NOMO-1 treated with DMSO at 0.1 percent for 48 hours (cell line): ENCODE data around the gene ANO1.

ENCODE experiments used
- DNase-seq: peaks from one replicate; lab custom pipeline; 2025; ENCODE audit not compliant: unreplicated experiment; lab: John Stamatoyannopoulos, UW

Gene ANO1

DNA sequence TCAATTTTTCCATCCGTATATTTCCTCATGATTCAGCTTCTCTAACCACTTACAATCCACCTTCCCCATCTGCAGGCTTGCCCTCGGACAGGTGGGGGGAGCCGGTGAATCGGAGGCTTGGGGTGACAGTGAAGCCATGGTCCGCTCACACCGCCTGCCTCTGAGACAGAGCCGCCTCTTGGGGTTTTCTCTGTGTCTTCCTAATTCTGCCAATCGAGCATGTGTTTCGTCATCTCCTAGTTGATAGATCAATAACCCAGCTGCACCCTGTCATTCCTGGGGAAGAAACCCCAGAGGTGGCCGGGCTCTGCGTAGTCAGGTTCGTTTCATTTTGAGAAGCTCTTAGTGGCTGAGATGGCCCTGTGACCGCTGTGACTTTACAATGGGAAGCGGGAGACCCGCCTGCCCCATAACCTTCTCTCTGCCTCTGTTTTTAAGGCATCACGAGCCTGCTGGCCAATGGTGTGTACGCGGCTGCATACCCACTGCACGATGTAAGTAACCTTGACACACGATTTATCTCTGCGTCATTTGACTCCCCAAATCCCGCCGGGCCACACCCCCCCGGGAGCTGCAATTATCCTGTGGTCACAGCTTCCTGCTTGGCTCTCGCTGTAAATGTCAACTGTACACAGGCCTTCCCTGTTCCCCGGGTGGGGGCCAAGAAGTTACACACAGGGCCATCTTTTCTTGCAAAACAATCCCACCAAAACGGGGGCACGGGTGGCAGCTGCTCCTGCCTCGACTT, 33.3 kb downstream of the ANO1 start:
- peak; percentile 43 for DNase-seq

DNA sequence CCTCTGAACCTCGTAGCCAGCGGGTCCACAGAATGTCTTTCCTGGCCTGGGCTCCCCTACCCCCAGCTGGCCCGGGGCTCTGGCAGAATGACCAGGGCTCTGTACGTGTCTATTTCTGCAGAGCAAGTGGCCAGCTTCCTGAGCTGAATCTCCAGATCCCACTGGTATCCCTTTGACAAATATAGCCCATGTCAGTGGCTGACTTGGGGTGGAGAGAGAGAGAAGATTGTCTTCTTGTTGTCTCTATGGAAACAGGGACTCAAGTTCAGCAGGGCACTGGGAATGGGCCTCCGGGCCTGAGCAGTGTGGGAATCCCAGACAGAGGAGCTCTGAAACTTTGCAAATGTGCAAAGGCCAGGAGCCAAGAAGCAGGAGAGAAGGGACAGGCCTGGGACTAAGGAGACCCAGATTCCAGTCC, 33.9 kb downstream of the ANO1 start:
- no peak for DNase-seq

GRCh38 chr11:70113801-70114200, 35.7 kb downstream of the ANO1 start:
- no peak for DNase-seq

DNA sequence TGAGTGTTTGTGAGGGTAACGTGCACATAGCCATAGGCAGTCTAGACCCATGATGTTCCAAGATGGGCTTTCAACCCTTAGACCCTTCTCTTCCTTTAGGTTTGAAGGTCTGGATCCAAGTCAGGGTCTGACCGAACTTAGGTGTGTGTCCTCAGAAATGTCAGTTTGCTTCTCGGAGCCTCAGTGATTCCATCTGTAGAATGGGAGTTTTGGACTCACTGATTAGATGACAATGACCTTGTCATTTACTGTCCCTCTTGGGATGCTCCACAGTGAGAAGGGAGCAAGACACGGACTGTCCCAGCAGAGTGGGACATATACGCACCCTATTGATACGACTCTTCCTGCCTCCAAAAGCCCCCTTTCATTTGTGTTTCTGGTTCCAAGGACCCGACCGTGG, 37.7 kb downstream of the ANO1 start:
- DNase-seq: no peak

GRCh38 chr11:70116386-70117065, 38.4 kb downstream of the ANO1 start:
- no peak for DNase-seq

- DNase-seq: no peak
These were observed 39.5 kb downstream of the ANO1 start for GRCh38 chr11:70117567-70118145.

DNA sequence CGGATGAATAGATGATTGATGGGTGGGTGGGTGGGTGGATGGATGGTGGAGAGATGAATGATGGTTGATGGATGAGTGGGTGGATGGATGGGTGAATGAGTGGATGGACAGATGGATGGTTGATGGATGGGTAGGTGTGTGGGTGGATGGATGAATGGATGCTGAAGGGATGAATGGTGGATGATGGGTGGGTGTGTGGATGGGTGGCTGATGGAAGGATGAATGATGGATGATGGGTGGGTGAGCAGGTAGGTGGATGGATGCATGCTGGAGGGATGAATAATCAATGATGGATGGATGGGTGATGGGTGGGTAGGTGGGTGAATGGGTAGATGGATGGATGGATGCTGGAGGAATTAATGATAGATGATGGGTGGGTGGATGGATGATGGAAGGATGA, 40.5 kb downstream of the ANO1 start:
- no peak for DNase-seq

- DNase-seq: no peak
These were observed 41.4 kb downstream of the ANO1 start for GRCh38 chr11:70119502-70119901.

DNA sequence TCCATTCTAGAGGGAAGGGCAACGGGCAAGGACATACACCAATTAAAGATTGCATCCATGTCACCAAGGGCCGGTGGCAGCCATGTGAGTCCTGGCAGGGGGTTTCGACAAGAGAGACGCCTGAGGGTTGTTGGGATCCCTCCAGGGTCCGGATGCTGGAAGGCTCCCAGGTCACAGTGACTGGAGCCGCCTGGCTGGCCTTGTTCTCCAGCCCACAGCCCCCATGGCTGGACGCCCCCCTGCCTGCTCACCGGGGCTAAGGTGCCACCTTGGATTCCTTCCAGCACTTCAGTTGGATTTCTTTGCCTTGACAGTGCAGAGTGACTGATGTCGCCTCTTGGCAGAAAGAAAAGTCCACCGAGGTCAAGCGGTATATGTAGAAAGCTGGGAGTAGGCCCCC, 42.6 kb downstream of the ANO1 start:
- DNase-seq: no peak

- no peak for DNase-seq
These were observed 44.5 kb downstream of the ANO1 start for GRCh38 chr11:70122490-70123198.

DNA sequence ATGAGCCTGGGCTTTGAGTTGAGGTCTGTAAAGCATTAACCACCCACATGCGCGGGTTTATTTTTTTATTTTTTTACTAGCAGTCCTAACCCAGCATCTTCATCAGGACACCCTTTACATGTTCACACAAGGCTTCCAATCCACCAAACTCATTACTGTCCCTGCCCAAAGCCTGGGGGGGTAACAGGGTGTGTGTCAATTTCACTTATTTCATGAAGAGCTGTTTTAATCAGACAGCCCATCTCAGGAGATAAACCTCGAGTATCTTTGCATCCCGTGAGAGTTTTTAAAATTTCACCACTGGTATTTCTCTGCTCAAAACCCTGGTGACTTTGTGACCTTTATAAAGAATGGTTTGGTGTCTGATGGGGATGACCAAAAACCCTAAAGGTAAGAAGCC, 45.6 kb downstream of the ANO1 start:
- no peak for DNase-seq

GRCh38 chr11:70124321-70125000, 46.3 kb downstream of the ANO1 start:
- DNase-seq: no peak

GRCh38 chr11:70126494-70126893, 48.4 kb downstream of the ANO1 start:
- DNase-seq: no peak

DNA sequence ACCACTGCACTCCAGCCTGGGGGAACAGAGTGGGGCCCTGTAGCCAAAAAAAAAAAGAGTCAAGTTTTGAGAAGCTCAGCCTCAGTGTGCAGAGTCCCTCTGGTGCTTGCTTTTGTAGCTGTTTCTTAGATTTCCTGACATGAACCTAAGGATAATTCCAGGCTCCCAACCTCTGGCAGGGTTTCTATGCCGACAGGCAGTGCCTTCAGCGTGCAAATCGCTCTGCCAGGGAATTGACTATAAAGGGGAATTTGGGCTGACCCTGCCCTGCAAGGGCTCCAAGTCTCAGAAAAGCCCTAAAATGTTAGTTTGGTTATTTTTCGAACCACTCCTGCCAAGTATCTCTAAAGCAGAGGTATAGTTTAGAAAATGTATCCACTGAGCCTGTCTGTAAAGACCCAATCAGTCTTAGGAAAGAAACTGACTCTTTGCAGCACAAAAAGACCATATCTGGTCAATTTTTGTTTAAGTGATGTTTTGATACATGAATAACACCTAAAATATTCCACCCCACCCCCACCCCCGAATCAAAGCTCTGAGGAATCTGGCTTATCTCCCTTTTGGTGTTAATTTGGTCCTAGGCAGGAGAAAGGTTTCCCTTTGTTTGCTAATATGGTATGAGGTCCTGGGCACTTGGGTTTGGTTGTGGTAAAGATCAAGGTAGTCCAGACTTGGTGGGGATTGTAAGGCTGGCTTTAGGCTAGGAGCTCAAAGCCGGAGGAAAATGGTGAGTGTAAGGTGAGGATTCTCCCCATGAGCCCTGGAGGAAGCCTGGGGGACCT, 49.7 kb downstream of the ANO1 start:
- no peak for DNase-seq

DNA sequence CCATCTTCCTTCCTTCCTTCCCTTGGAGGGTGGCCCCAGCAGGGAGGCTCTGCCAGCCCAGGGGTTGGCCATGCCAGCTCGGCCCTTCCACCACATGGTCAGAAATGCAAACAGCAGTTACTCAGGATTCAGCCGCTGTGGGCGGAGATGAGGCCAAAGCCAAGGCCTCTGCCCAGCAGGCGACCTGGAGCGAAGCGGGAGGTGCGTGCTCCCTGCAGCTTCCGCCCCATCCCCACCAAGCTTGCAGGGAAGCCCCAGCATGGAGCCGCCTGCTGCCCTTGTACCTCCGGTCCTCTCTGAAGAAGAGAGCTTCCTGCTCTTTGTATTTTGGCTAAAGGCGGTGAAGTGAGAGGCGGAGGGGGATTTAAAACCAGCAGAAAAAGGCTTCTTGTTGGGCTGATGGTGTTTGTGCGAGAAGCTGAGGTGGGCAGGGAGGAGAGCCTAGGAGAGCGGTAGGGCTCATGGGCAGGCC, 50.4 kb downstream of the ANO1 start:
- DNase-seq: no peak

GRCh38 chr11:70129051-70129592, 51.0 kb downstream of the ANO1 start:
- no peak for DNase-seq

GRCh38 chr11:70130636-70131035, 52.5 kb downstream of the ANO1 start:
- no peak for DNase-seq

DNA sequence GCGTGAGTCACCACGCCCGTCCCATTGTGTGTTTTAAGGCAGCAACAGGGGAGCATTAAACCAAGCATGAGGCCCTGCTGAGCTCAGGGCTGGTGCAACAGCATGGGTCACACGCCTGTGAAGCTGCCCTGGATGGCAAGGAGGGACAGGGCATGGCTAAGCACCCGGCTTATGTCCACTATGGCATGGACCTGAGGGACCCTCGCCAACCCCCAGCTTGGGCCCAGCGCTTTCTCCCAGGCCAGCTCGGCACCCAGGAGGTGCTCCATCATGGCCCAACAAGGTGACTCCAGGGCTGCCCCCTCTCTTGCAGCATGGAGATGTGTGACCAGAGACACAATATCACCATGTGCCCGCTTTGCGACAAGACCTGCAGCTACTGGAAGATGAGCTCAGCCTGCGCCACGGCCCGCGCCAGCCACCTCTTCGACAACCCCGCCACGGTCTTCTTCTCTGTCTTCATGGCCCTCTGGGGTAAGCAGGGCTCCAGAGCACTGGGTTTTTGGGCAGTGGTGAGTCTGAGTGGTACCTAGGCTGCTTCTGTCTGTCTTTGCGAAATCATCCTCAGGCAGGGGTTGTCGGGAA, 53.6 kb downstream of the ANO1 start:
- no peak for DNase-seq

DNA sequence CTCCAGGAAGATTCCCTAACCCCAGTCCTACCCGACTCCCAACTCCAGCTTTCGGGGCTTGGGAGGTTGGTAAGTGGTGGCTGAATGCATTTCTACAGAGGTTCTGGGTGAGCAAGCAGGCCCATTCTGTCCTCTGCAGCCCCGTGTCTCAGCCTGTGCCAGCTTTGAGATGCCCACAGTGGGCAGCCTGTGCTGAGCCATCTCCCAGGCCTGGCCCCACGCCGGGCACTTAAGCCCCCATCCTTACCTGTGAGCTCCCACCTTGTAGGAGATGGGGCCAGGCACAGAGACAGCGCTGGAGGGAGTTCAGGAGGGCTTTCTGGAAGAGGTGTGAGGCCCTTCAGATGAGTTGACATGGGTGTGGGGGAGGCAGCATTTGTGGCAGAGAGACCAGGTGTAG, 54.5 kb downstream of the ANO1 start:
- DNase-seq: no peak
